Central memory CD8-positive, alpha-beta T cell (primary cell): ENCODE results near the gene AGT.

Source experiments
- ATAC-seq: fragments of 150-1000 bp; cut with Tn5 transposase; replicated peaks from 2 replicates; pipeline ENCODE4 v1.10.0; 2022; ENCODE audit warnings: mild to moderate bottlenecking, moderate FRiP score, moderate number of reproducible peaks; ENCODE audit not compliant: poor library complexity, severe bottlenecking; ENCODE audit errors: extremely low read depth
- DNase-seq, 2 donors: peaks; one replicate each; pipeline ENCODE4 v3.0.0; 2021; ENCODE audit warnings: low spot score in 2 of 2
- H3K27ac Mint-ChIP-seq: one replicate; pipeline ENCODE4 v1.8.0; 2022; ENCODE audit warnings: low read depth, mild to moderate bottlenecking, moderate library complexity, mixed read lengths
- H3K27me3 Mint-ChIP-seq: one replicate; pipeline ENCODE4 v1.8.0; 2022; ENCODE audit warnings: mixed read lengths
- H3K36me3 Mint-ChIP-seq: one replicate; pipeline ENCODE4 v1.8.0; 2022; ENCODE audit warnings: mild to moderate bottlenecking, moderate library complexity, mixed read lengths; ENCODE audit not compliant: insufficient read depth
- H3K4me1 Mint-ChIP-seq: one replicate; pipeline ENCODE4 v1.8.0; 2022; ENCODE audit warnings: mixed read lengths
- H3K4me3 Mint-ChIP-seq: one replicate; pipeline ENCODE4 v1.8.0; 2022; ENCODE audit warnings: mild to moderate bottlenecking, moderate library complexity, mixed read lengths
- H3K9me3 Mint-ChIP-seq: one replicate; pipeline ENCODE4 v1.8.0; 2022; ENCODE audit warnings: mixed read lengths

The AGT gene

GRCh38 chr1:230690101-230690500, 23.8 kb downstream of the AGT start:
- peaks cover 61% of the 10 kb centered on the region for H3K36me3 Mint-ChIP-seq
- no peaks in the 10 kb centered on the region for H3K27me3 Mint-ChIP-seq
- H3K4me1 Mint-ChIP-seq = peaks cover 10% of the 10 kb centered on the region
- ATAC-seq = no peak
- no peak overlapping the region for H3K27ac Mint-ChIP-seq
- DNase-seq = no peak
- no peak overlapping the region for H3K4me3 Mint-ChIP-seq
- H3K9me3 Mint-ChIP-seq = no peaks in the 10 kb centered on the region

- Mint-ChIP-seq H3K36me3 (peaks cover 62% of the 10 kb centered on the region), H3K27ac (no peak overlapping the region), H3K9me3 (no peaks in the 10 kb centered on the region), H3K4me1 (peaks cover 16% of the 10 kb centered on the region), H3K4me3 (no peak overlapping the region), H3K27me3 (no peaks in the 10 kb centered on the region)
- ATAC-seq (no peak), DNase-seq (no peak)
Observed at GRCh38 chr1:230686747-230687146, 27.2 kb downstream of the AGT start.

- no peak overlapping the region for H3K4me3 Mint-ChIP-seq
- H3K9me3 Mint-ChIP-seq = no peaks in the 10 kb centered on the region
- ATAC-seq = no peak
- H3K27me3 Mint-ChIP-seq = no peaks in the 10 kb centered on the region
- no peak for DNase-seq
- no peak overlapping the region for H3K27ac Mint-ChIP-seq
- peaks cover 20% of the 10 kb centered on the region for H3K4me1 Mint-ChIP-seq
- H3K36me3 Mint-ChIP-seq = peaks cover 54% of the 10 kb centered on the region
Observed at GRCh38 chr1:230684998-230685397, 28.9 kb downstream of the AGT start.

- H3K4me1 Mint-ChIP-seq = peaks cover 20% of the 10 kb centered on the region
- ATAC-seq = no peak
- H3K9me3 Mint-ChIP-seq = no peaks in the 10 kb centered on the region
- H3K27ac Mint-ChIP-seq = no peak overlapping the region
- H3K27me3 Mint-ChIP-seq = no peaks in the 10 kb centered on the region
- DNase-seq = no peak
- H3K4me3 Mint-ChIP-seq = no peak overlapping the region
- peaks cover 53% of the 10 kb centered on the region for H3K36me3 Mint-ChIP-seq
Observed at GRCh38 chr1:230684146-230684545, 29.8 kb downstream of the AGT start.

GRCh38 chr1:230682882-230683610, 30.9 kb downstream of the AGT start:
- Mint-ChIP-seq H3K27me3 (no peaks in the 10 kb centered on the region), H3K36me3 (peaks cover 55% of the 10 kb centered on the region), H3K4me1 (peaks cover 20% of the 10 kb centered on the region), H3K27ac (peak overlapping the region; percentile 75), H3K9me3 (no peaks in the 10 kb centered on the region), H3K4me3 (peak overlapping the region; percentile 21)
- ATAC-seq (peak; percentile 79), DNase-seq (no peak)

- no peak for ATAC-seq
- Mint-ChIP-seq H3K27me3 (no peaks in the 10 kb centered on the region), H3K4me3 (no peak overlapping the region), H3K4me1 (peaks cover 20% of the 10 kb centered on the region), H3K27ac (peak overlapping the region; percentile 75), H3K36me3 (peaks cover 49% of the 10 kb centered on the region), H3K9me3 (no peaks in the 10 kb centered on the region)
- DNase-seq = no peak
Observed at GRCh38 chr1:230682274-230682673, 31.6 kb downstream of the AGT start.

GRCh38 chr1:230681599-230681998, 32.3 kb downstream of the AGT start:
- Mint-ChIP-seq H3K27ac (no peak overlapping the region), H3K27me3 (no peaks in the 10 kb centered on the region), H3K9me3 (no peaks in the 10 kb centered on the region), H3K36me3 (peaks cover 46% of the 10 kb centered on the region), H3K4me1 (peaks cover 20% of the 10 kb centered on the region), H3K4me3 (no peak overlapping the region)
- ATAC-seq (no peak), DNase-seq (no peak)

GRCh38 chr1:230680300-230681025, 33.5 kb downstream of the AGT start:
- no peak for DNase-seq
- Mint-ChIP-seq H3K4me3 (no peak overlapping the region), H3K27me3 (no peaks in the 10 kb centered on the region), H3K4me1 (peaks cover 20% of the 10 kb centered on the region), H3K9me3 (no peaks in the 10 kb centered on the region), H3K36me3 (peaks cover 47% of the 10 kb centered on the region), H3K27ac (peak overlapping the region; percentile 51)
- no peak for ATAC-seq

GRCh38 chr1:230679825-230680224, 34.1 kb downstream of the AGT start:
- Mint-ChIP-seq H3K27ac (peak overlapping the region; percentile 51), H3K9me3 (no peaks in the 10 kb centered on the region), H3K4me3 (no peak overlapping the region), H3K36me3 (peaks cover 44% of the 10 kb centered on the region), H3K4me1 (peaks cover 20% of the 10 kb centered on the region), H3K27me3 (no peaks in the 10 kb centered on the region)
- DNase-seq = no peak
- no peak for ATAC-seq

- no peaks in the 10 kb centered on the region for H3K9me3 Mint-ChIP-seq
- peaks cover 20% of the 10 kb centered on the region for H3K4me1 Mint-ChIP-seq
- no peak overlapping the region for H3K4me3 Mint-ChIP-seq
- no peak for ATAC-seq
- peak overlapping the region; percentile 15 for H3K27ac Mint-ChIP-seq
- DNase-seq = no peak
- H3K36me3 Mint-ChIP-seq = peaks cover 46% of the 10 kb centered on the region
- H3K27me3 Mint-ChIP-seq = no peaks in the 10 kb centered on the region
Observed at GRCh38 chr1:230679192-230679591, 34.7 kb downstream of the AGT start.

- H3K36me3 Mint-ChIP-seq = peaks cover 50% of the 10 kb centered on the region
- no peak overlapping the region for H3K4me3 Mint-ChIP-seq
- H3K27me3 Mint-ChIP-seq = no peaks in the 10 kb centered on the region
- H3K9me3 Mint-ChIP-seq = no peaks in the 10 kb centered on the region
- peaks cover 8% of the 10 kb centered on the region for H3K4me1 Mint-ChIP-seq
- no peak for ATAC-seq
- no peak overlapping the region for H3K27ac Mint-ChIP-seq
- no peak for DNase-seq
Observed at GRCh38 chr1:230677200-230677599, 36.7 kb downstream of the AGT start.

GRCh38 chr1:230674581-230674980, 39.3 kb downstream of the AGT start:
- Mint-ChIP-seq H3K9me3 (no peaks in the 10 kb centered on the region), H3K4me1 (no peaks in the 10 kb centered on the region), H3K36me3 (peaks cover 64% of the 10 kb centered on the region), H3K27ac (peak overlapping the region; percentile 61), H3K27me3 (no peaks in the 10 kb centered on the region), H3K4me3 (no peak overlapping the region)
- ATAC-seq = no peak
- DNase-seq = no peak

- DNase-seq (no peak), ATAC-seq (no peak)
- no peaks in the 10 kb centered on the region for H3K4me1 Mint-ChIP-seq
- no peak overlapping the region for H3K27ac Mint-ChIP-seq
- H3K36me3 Mint-ChIP-seq = peaks cover 71% of the 10 kb centered on the region
- no peaks in the 10 kb centered on the region for H3K27me3 Mint-ChIP-seq
- no peaks in the 10 kb centered on the region for H3K9me3 Mint-ChIP-seq
- H3K4me3 Mint-ChIP-seq = no peak overlapping the region
Observed at GRCh38 chr1:230669543-230669942, 44.4 kb downstream of the AGT start.
